ENCODE results near the gene LMNTD1.

LMNTD1 gene

GRCh38 chr12:25556153-25556552, 3.1 kb upstream of the LMNTD1 start:
- no peak for DNase-seq

- DNase-seq, result no peak
Observed at GRCh38 chr12:25552681-25553080, 402 bp downstream of the LMNTD1 start.

GRCh38 chr12:25550186-25550585, 2.9 kb downstream of the LMNTD1 start:
- DNase-seq, result no peak

GRCh38 chr12:25549120-25549519, 4.0 kb downstream of the LMNTD1 start:
- DNase-seq, result no peak

GRCh38 chr12:25546318-25546717, 6.8 kb downstream of the LMNTD1 start:
- DNase-seq, result no peak

GRCh38 chr12:25533150-25533549, 19.9 kb downstream of the LMNTD1 start:
- DNase-seq, result no peak

GRCh38 chr12:25531502-25532052, 21.5 kb downstream of the LMNTD1 start:
- DNase-seq, result no peak

- DNase-seq, result no peak
Observed at GRCh38 chr12:25529738-25530137, 23.3 kb downstream of the LMNTD1 start.

- no peak for DNase-seq
Observed at GRCh38 chr12:25526778-25527177, 26.3 kb downstream of the LMNTD1 start.

GRCh38 chr12:25524366-25524765, 28.7 kb downstream of the LMNTD1 start:
- no peak for DNase-seq

GRCh38 chr12:25521625-25522256, 31.3 kb downstream of the LMNTD1 start:
- no peak for DNase-seq

- DNase-seq, result no peak
Observed at GRCh38 chr12:25518512-25518911, 34.6 kb downstream of the LMNTD1 start.

- DNase-seq, result no peak
Observed at GRCh38 chr12:25504744-25505143, 48.3 kb downstream of the LMNTD1 start.

- no peak for DNase-seq
Observed at GRCh38 chr12:25503666-25504065, 49.4 kb downstream of the LMNTD1 start.

GRCh38 chr12:25502596-25502995, 50.5 kb downstream of the LMNTD1 start:
- DNase-seq, result no peak

GRCh38 chr12:25502118-25502517, 51.0 kb downstream of the LMNTD1 start:
- no peak for DNase-seq

GRCh38 chr12:25501549-25501948, 51.5 kb downstream of the LMNTD1 start:
- DNase-seq, result no peak

GRCh38 chr12:25500651-25501050, 52.4 kb downstream of the LMNTD1 start:
- DNase-seq, result peak in 12 of 56 donors; percentile 1 to 57 (median 10)

- DNase-seq, result peak in 23 of 56 donors; percentile 1 to 64 (median 25)
Observed at GRCh38 chr12:25497021-25497420, 56.1 kb downstream of the LMNTD1 start.

- no peak for DNase-seq
Observed at GRCh38 chr12:25496098-25496587, 56.9 kb downstream of the LMNTD1 start.

- no peak for DNase-seq
Observed at GRCh38 chr12:25495331-25496097, 57.6 kb downstream of the LMNTD1 start.

GRCh38 chr12:25494926-25495325, 58.2 kb downstream of the LMNTD1 start:
- DNase-seq, result no peak

GRCh38 chr12:25493682-25494081, 59.4 kb downstream of the LMNTD1 start:
- no peak for DNase-seq
